GM03348 (cell line): ENCODE measurements around the gene ISOC2.
"Not testable (repeated sequence)": the region's sequence is repeated elsewhere in the genome, so short reads cannot be mapped to it uniquely, and the experiment has no call there.

Source experiments
- DNase-seq: peaks from one replicate; pipeline ENCODE4 v3.0.0; 2012; ENCODE audit warnings: low spot score

ISOC2 gene

GRCh38 chr19:55457683-55458457 lies 3.6 kb downstream of the ISOC2 start:
- no peak for DNase-seq

- DNase-seq: no peak
Measured at GRCh38 chr19:55456347-55456746, 5.1 kb downstream of the ISOC2 start.

- no peak for DNase-seq
Measured at GRCh38 chr19:55455576-55456235, 5.7 kb downstream of the ISOC2 start.

GRCh38 chr19:55454787-55455243 lies 6.6 kb downstream of the ISOC2 start:
- peak; percentile 66 for DNase-seq

GRCh38 chr19:55453511-55454260 lies 7.8 kb downstream of the ISOC2 start:
- no peak for DNase-seq

- peak; percentile 80 for DNase-seq
Measured at GRCh38 chr19:55452749-55453346, 8.6 kb downstream of the ISOC2 start.

GRCh38 chr19:55451965-55452748 lies 9.3 kb downstream of the ISOC2 start:
- DNase-seq: no peak

- no peak for DNase-seq
Measured at GRCh38 chr19:55451163-55451964, 10.1 kb downstream of the ISOC2 start.

GRCh38 chr19:55449469-55449868 lies 12.0 kb downstream of the ISOC2 start:
- no peak for DNase-seq

GRCh38 chr19:55448175-55448490 lies 13.3 kb downstream of the ISOC2 start:
- not testable (repeated sequence) for DNase-seq

GRCh38 chr19:55447421-55448174 lies 13.8 kb downstream of the ISOC2 start:
- peak; percentile 57 for DNase-seq

- no peak for DNase-seq
Measured at GRCh38 chr19:55446060-55446459, 15.4 kb downstream of the ISOC2 start.

GRCh38 chr19:55444646-55445045 lies 16.8 kb downstream of the ISOC2 start:
- DNase-seq: no peak

- DNase-seq: no peak
Measured at GRCh38 chr19:55443824-55444480, 17.5 kb downstream of the ISOC2 start.

GRCh38 chr19:55443045-55443823 lies 18.2 kb downstream of the ISOC2 start, which contains the start of gene SHISA7:
Gene SHISA7 (minus strand): TSS chr19:55443300. CDS start chr19:55442863, 437 bp downstream.
- no peak for DNase-seq

- no peak for DNase-seq
Measured at GRCh38 chr19:55442372-55442961, 19.0 kb downstream of the ISOC2 start.

- DNase-seq: no peak
Measured at GRCh38 chr19:55441692-55442321, 19.6 kb downstream of the ISOC2 start.

- DNase-seq: no peak
Measured at GRCh38 chr19:55441319-55441691, 20.1 kb downstream of the ISOC2 start.
